Upper lobe of right lung (tissue), 1 donor: Measurements from ENCODE around the gene MIEF1. TPM values are rescaled to one million over a fixed set of nuclear protein-coding genes. Genes with fewer than 3 reads are reported as not detected.

Source experiments
- ATAC-seq: fragments of 200-7000 bp; cut with Tn5 transposase; one replicate; pipeline ENCODE4 v1.9.1; 2020; ENCODE audit warnings: mild to moderate bottlenecking, moderate library complexity
- DNase-seq: peaks from one replicate; pipeline ENCODE4 v3.0.0-alpha.2; 2020
- H3K27ac ChIP-seq: fragments of 200-600 bp; one replicate; pipeline ENCODE4 v1.8.0; 2022
- H3K27me3 ChIP-seq: fragments of 200-600 bp; one replicate; pipeline ENCODE4 v1.8.0; 2022; ENCODE audit warnings: mild to moderate bottlenecking
- H3K36me3 ChIP-seq: fragments of 200-600 bp; one replicate; pipeline ENCODE4 v1.8.0; 2022
- H3K4me1 ChIP-seq: fragments of 200-600 bp; one replicate; pipeline ENCODE4 v1.8.0; 2022
- H3K4me3 ChIP-seq: fragments of 200-600 bp; one replicate; pipeline ENCODE4 v1.8.0; 2022; ENCODE audit warnings: mild to moderate bottlenecking
- H3K9me3 ChIP-seq: fragments of 200-600 bp; one replicate; pipeline ENCODE4 v1.8.0; 2022
- intact Hi-C: fragments of 100-400 bp; cut with DNase I; formaldehyde crosslinking; loops from one replicate; pipeline ENCODE4 v1.11.0; 2022
- total RNA-seq: library from RNA; stranded (reverse); fragmentation: NEBNext Ultra II Directional; extraction: Animal tissue kit (Norgen Biotek cat#: 25700); gene quantifications from one replicate; pipeline ENCODE4 v1.2.1, GENCODE V29; 2021
- TF ChIP-seq, protein P1 (sequence below): fragments of 200-600 bp; IDR thresholded peaks from one replicate; pipeline ENCODE4 v1.8.0; 2022; ENCODE audit warnings: antibody characterized with exemption
- donor health status: DM: no; HTN: yes; CAD: no; lungs with severe emphysema.

Gene MIEF1
- total RNA-seq, 1 donor from 2014 or later = 24.3 TPM

- Histone ChIP-seq H3K4me3 (no peak overlapping the region), H3K9me3 (no peaks in the 10 kb centered on the region), H3K4me1 (peaks cover 8% of the 10 kb centered on the region), H3K27me3 (no peaks in the 10 kb centered on the region), H3K27ac (no peak overlapping the region), H3K36me3 (no peaks in the 10 kb centered on the region)
- intact Hi-C loops = no loop called here
- peak; percentile 40 for ATAC-seq
- TF ChIP-seq, protein P1, sequence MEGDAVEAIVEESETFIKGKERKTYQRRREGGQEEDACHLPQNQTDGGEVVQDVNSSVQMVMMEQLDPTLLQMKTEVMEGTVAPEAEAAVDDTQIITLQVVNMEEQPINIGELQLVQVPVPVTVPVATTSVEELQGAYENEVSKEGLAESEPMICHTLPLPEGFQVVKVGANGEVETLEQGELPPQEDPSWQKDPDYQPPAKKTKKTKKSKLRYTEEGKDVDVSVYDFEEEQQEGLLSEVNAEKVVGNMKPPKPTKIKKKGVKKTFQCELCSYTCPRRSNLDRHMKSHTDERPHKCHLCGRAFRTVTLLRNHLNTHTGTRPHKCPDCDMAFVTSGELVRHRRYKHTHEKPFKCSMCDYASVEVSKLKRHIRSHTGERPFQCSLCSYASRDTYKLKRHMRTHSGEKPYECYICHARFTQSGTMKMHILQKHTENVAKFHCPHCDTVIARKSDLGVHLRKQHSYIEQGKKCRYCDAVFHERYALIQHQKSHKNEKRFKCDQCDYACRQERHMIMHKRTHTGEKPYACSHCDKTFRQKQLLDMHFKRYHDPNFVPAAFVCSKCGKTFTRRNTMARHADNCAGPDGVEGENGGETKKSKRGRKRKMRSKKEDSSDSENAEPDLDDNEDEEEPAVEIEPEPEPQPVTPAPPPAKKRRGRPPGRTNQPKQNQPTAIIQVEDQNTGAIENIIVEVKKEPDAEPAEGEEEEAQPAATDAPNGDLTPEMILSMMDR = no peak
- peak; percentile 58 for DNase-seq
Measured at GRCh38 chr22:39489094-39490068, 12.7 kb upstream of the MIEF1 start.

GRCh38 chr22:39490135-39490798 is 11.8 kb upstream of the MIEF1 start:
- peak; percentile 86 for DNase-seq
- intact Hi-C loops = no loop called here
- peak; percentile 82 for ATAC-seq
- Histone ChIP-seq H3K9me3 (no peaks in the 10 kb centered on the region), H3K4me3 (no peak overlapping the region), H3K27ac (no peak overlapping the region), H3K4me1 (peaks cover 8% of the 10 kb centered on the region), H3K36me3 (no peaks in the 10 kb centered on the region), H3K27me3 (no peaks in the 10 kb centered on the region)
- TF ChIP-seq, protein P1 = no peak

GRCh38 chr22:39490966-39491680 is 11.0 kb upstream of the MIEF1 start:
- no peak for ATAC-seq
- TF ChIP-seq, protein P1 = no peak
- H3K4me1 ChIP-seq = peaks cover 14% of the 10 kb centered on the region
- no peak overlapping the region for H3K27ac ChIP-seq
- no peaks in the 10 kb centered on the region for H3K27me3 ChIP-seq
- no peak for DNase-seq
- H3K36me3 ChIP-seq = no peaks in the 10 kb centered on the region
- intact Hi-C loops = no loop called here
- H3K4me3 ChIP-seq = no peak overlapping the region
- H3K9me3 ChIP-seq = no peaks in the 10 kb centered on the region

DNA sequence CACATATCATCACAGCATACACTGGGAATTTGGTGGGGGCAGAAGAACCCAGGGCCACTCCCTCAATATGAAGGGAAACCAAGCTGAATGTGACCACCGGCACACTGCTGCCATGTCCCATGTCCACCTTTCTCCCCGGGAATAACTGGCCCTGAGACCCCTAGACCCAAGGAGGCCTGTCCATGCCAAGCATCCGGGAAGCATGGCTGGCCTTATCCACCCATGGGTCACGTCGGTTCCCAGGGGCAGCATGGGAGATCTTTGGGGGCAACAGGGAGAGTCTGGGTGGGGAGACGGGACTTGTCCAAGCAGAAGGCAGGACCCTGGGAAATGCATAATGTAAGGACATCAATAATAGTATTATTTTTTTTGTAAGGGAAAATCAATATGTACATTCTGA is 10.4 kb upstream of the MIEF1 start:
- Histone ChIP-seq H3K36me3 (no peaks in the 10 kb centered on the region), H3K27ac (no peak overlapping the region), H3K4me3 (no peak overlapping the region), H3K27me3 (no peaks in the 10 kb centered on the region), H3K4me1 (peaks cover 20% of the 10 kb centered on the region), H3K9me3 (no peaks in the 10 kb centered on the region)
- DNase-seq = no peak
- no peak for ATAC-seq
- TF ChIP-seq, protein P1 = no peak
- intact Hi-C loops = no loop called here

GRCh38 chr22:39492186-39492585 is 9.9 kb upstream of the MIEF1 start:
- H3K4me3 ChIP-seq = no peak overlapping the region
- H3K36me3 ChIP-seq = no peaks in the 10 kb centered on the region
- H3K27me3 ChIP-seq = no peaks in the 10 kb centered on the region
- H3K9me3 ChIP-seq = no peaks in the 10 kb centered on the region
- H3K27ac ChIP-seq = no peak overlapping the region
- H3K4me1 ChIP-seq = peaks cover 21% of the 10 kb centered on the region
- TF ChIP-seq, protein P1 = no peak
- no peak for DNase-seq
- intact Hi-C loops = no loop called here
- ATAC-seq = no peak
